ENCODE results near the gene GNL3.
"Not testable (repeated sequence)": the region's sequence is repeated elsewhere in the genome, so short reads cannot be mapped to it uniquely, and the experiment has no call there.

The GNL3 gene

GRCh38 chr3:52685709-52686691, at the start of gene GNL3, which contains the start of gene PBRM1:
Gene GNL3 (plus strand): TSS chr3:52686032. CDS start chr3:52686093, 61 bp downstream.
Gene PBRM1 (minus strand): TSS chr3:52685913.
- Histone ChIP-seq H3K36me3 (ENCODE audit: insufficient read depth, low read length) (peaks cover 44% of the 10 kb centered on the region), H2AFZ (ENCODE audit: low read depth, low read length) (no peak within 1 kb of the TSS), H3K27me3 (ENCODE audit: insufficient read depth, low read length) (no peaks in the 10 kb centered on the region), H3K4me1 (ENCODE audit: insufficient read depth, low read length) (peaks cover 33% of the 10 kb centered on the region), H3K4me3 (ENCODE audit: low read length) (peak within 1 kb of the TSS; percentile 86), H3K9me3 (ENCODE audit: low read length) (no peaks in the 10 kb centered on the region)

- Histone ChIP-seq H3K4me1 (ENCODE audit: insufficient read depth, low read length) (no peaks in the 10 kb centered on the region), H3K36me3 (ENCODE audit: insufficient read depth, low read length) (peaks cover 73% of the 10 kb centered on the region), H2AFZ (ENCODE audit: low read depth, low read length) (no peak overlapping the region)
Measured at GRCh38 chr3:52636673-52637072, 49.2 kb upstream of the GNL3 start.

GRCh38 chr3:52645549-52645948, 40.3 kb upstream of the GNL3 start:
- H3K4me1 ChIP-seq (ENCODE audit: insufficient read depth, low read length) = no peaks in the 10 kb centered on the region
- no peaks in the 10 kb centered on the region for H3K27me3 ChIP-seq (ENCODE audit: insufficient read depth, low read length)
- peaks cover 87% of the 10 kb centered on the region for H3K36me3 ChIP-seq (ENCODE audit: insufficient read depth, low read length)
- no peak overlapping the region for H2AFZ ChIP-seq (ENCODE audit: low read depth, low read length)
- no peak overlapping the region for H3K4me3 ChIP-seq (ENCODE audit: low read length)
- H3K9me3 ChIP-seq (ENCODE audit: low read length) = no peaks in the 10 kb centered on the region

More at GRCh38 chr3:52636673-52637072, 49.2 kb upstream of the GNL3 start:
- H3K4me3 ChIP-seq (ENCODE audit: low read length) = no peak overlapping the region
- no peaks in the 10 kb centered on the region for H3K9me3 ChIP-seq (ENCODE audit: low read length)
- no peaks in the 10 kb centered on the region for H3K27me3 ChIP-seq (ENCODE audit: insufficient read depth, low read length)

GRCh38 chr3:52649461-52650210, 36.2 kb upstream of the GNL3 start:
- Histone ChIP-seq H3K36me3 (ENCODE audit: insufficient read depth, low read length) (peaks cover 87% of the 10 kb centered on the region), H3K9me3 (ENCODE audit: low read length) (no peaks in the 10 kb centered on the region), H2AFZ (ENCODE audit: low read depth, low read length) (no peak overlapping the region), H3K4me3 (ENCODE audit: low read length) (no peak overlapping the region), H3K4me1 (ENCODE audit: insufficient read depth, low read length) (no peaks in the 10 kb centered on the region), H3K27me3 (ENCODE audit: insufficient read depth, low read length) (no peaks in the 10 kb centered on the region)

GRCh38 chr3:52650439-52650838, 35.4 kb upstream of the GNL3 start:
- H2AFZ ChIP-seq (ENCODE audit: low read depth, low read length) = no peak overlapping the region
- peaks cover 87% of the 10 kb centered on the region for H3K36me3 ChIP-seq (ENCODE audit: insufficient read depth, low read length)

GRCh38 chr3:52651592-52651991, 34.2 kb upstream of the GNL3 start:
- Histone ChIP-seq H3K36me3 (ENCODE audit: insufficient read depth, low read length) (peaks cover 88% of the 10 kb centered on the region), H3K9me3 (ENCODE audit: low read length) (no peaks in the 10 kb centered on the region), H2AFZ (ENCODE audit: low read depth, low read length) (no peak overlapping the region), H3K4me3 (ENCODE audit: low read length) (no peak overlapping the region), H3K4me1 (ENCODE audit: insufficient read depth, low read length) (no peaks in the 10 kb centered on the region), H3K27me3 (ENCODE audit: insufficient read depth, low read length) (no peaks in the 10 kb centered on the region)

More at GRCh38 chr3:52650439-52650838, 35.4 kb upstream of the GNL3 start:
- H3K4me1 ChIP-seq (ENCODE audit: insufficient read depth, low read length) = no peaks in the 10 kb centered on the region
- no peaks in the 10 kb centered on the region for H3K27me3 ChIP-seq (ENCODE audit: insufficient read depth, low read length)
- H3K9me3 ChIP-seq (ENCODE audit: low read length) = no peaks in the 10 kb centered on the region
- H3K4me3 ChIP-seq (ENCODE audit: low read length) = no peak overlapping the region

- no peaks in the 10 kb centered on the region for H3K27me3 ChIP-seq (ENCODE audit: insufficient read depth, low read length)
- peaks cover 84% of the 10 kb centered on the region for H3K36me3 ChIP-seq (ENCODE audit: insufficient read depth, low read length)
- no peak overlapping the region for H3K4me3 ChIP-seq (ENCODE audit: low read length)
- H3K9me3 ChIP-seq (ENCODE audit: low read length) = no peaks in the 10 kb centered on the region
- no peak overlapping the region for H2AFZ ChIP-seq (ENCODE audit: low read depth, low read length)
- H3K4me1 ChIP-seq (ENCODE audit: insufficient read depth, low read length) = no peaks in the 10 kb centered on the region
Measured at GRCh38 chr3:52655895-52656294, 29.9 kb upstream of the GNL3 start.

- H3K4me3 ChIP-seq (ENCODE audit: low read length) = no peak overlapping the region
- no peaks in the 10 kb centered on the region for H3K4me1 ChIP-seq (ENCODE audit: insufficient read depth, low read length)
- H3K36me3 ChIP-seq (ENCODE audit: insufficient read depth, low read length) = peaks cover 80% of the 10 kb centered on the region
- no peaks in the 10 kb centered on the region for H3K9me3 ChIP-seq (ENCODE audit: low read length)
- no peak overlapping the region for H2AFZ ChIP-seq (ENCODE audit: low read depth, low read length)
- no peaks in the 10 kb centered on the region for H3K27me3 ChIP-seq (ENCODE audit: insufficient read depth, low read length)
Measured at GRCh38 chr3:52660046-52660445, 25.8 kb upstream of the GNL3 start.

- H3K27me3 ChIP-seq (ENCODE audit: insufficient read depth, low read length) = no peaks in the 10 kb centered on the region
- no peak overlapping the region for H3K4me3 ChIP-seq (ENCODE audit: low read length)
- no peak overlapping the region for H2AFZ ChIP-seq (ENCODE audit: low read depth, low read length)
- no peaks in the 10 kb centered on the region for H3K9me3 ChIP-seq (ENCODE audit: low read length)
- peaks cover 72% of the 10 kb centered on the region for H3K36me3 ChIP-seq (ENCODE audit: insufficient read depth, low read length)
- H3K4me1 ChIP-seq (ENCODE audit: insufficient read depth, low read length) = no peaks in the 10 kb centered on the region
Measured at GRCh38 chr3:52663098-52663497, 22.7 kb upstream of the GNL3 start.

GRCh38 chr3:52670621-52671521, 15.0 kb upstream of the GNL3 start:
- H3K27me3 ChIP-seq (ENCODE audit: insufficient read depth, low read length) = no peaks in the 10 kb centered on the region
- H3K9me3 ChIP-seq (ENCODE audit: low read length) = no peaks in the 10 kb centered on the region
- H2AFZ ChIP-seq (ENCODE audit: low read depth, low read length) = no peak overlapping the region
- no peak overlapping the region for H3K4me3 ChIP-seq (ENCODE audit: low read length)
- H3K36me3 ChIP-seq (ENCODE audit: insufficient read depth, low read length) = peaks cover 69% of the 10 kb centered on the region
- H3K4me1 ChIP-seq (ENCODE audit: insufficient read depth, low read length) = peaks cover 13% of the 10 kb centered on the region

GRCh38 chr3:52671676-52672075, 14.2 kb upstream of the GNL3 start:
- peaks cover 3% of the 10 kb centered on the region for H3K9me3 ChIP-seq (ENCODE audit: low read length)
- no peak overlapping the region for H2AFZ ChIP-seq (ENCODE audit: low read depth, low read length)
- H3K4me1 ChIP-seq (ENCODE audit: insufficient read depth, low read length) = peaks cover 13% of the 10 kb centered on the region
- no peak overlapping the region for H3K4me3 ChIP-seq (ENCODE audit: low read length)
- H3K36me3 ChIP-seq (ENCODE audit: insufficient read depth, low read length) = peaks cover 71% of the 10 kb centered on the region
- H3K27me3 ChIP-seq (ENCODE audit: insufficient read depth, low read length) = no peaks in the 10 kb centered on the region

- not testable (repeated sequence) for H3K27me3 ChIP-seq (ENCODE audit: insufficient read depth, low read length)
- peaks cover 80% of the 10 kb centered on the region for H3K36me3 ChIP-seq (ENCODE audit: insufficient read depth, low read length)
Measured at GRCh38 chr3:52676201-52676600, 9.6 kb upstream of the GNL3 start.

More at GRCh38 chr3:52676201-52676600, 9.6 kb upstream of the GNL3 start:
- H3K4me3 ChIP-seq (ENCODE audit: low read length); H2AFZ ChIP-seq (ENCODE audit: low read depth, low read length); H3K9me3 ChIP-seq (ENCODE audit: low read length); H3K4me1 ChIP-seq (ENCODE audit: insufficient read depth, low read length): not testable (repeated sequence)

All from neuron (in vitro differentiated cells).